Measurements from ENCODE around the gene TWIST2.

DNA sequence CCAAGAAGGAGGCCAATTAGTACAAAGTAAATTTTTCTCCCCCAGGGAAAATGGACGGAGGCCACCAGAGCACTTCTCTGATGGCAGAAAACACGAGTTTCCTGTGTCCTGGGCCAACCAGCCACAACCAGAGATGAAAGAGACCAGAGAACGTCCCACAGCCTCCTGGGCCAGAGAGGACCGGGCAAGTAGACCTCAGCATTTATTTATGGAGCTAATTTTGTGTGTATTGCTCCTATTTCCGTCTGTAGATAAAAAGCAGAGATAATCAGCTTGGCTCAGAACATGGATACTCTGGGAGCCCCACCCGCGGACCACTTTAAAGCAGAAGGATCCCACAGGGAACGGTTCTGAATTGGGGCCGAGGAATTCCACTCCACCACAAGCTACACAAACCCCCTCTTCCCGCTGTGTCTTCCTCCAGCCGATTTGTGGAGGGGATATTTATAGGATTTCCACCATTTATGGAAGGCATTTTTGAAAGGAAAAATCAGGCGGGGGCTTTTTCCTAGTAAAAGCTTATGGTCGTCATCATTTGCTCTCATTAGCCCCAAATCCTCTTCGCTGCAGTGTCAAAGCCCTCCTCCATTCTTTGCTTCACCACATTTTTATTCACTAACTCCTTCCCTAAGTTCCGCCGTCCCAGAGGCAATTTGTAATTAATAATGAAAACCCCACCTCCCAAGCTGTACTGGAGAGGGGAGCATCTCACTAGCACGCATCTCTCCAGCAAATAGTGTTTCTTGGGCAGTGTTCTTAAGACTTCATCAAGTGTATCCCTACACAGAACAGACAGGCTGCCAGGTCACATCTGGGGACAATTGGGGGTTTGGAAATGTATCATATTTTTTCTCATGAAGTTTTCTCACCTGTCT lies 43.7 kb upstream of the TWIST2 start:
- TF ChIP-seq, protein P1, sequence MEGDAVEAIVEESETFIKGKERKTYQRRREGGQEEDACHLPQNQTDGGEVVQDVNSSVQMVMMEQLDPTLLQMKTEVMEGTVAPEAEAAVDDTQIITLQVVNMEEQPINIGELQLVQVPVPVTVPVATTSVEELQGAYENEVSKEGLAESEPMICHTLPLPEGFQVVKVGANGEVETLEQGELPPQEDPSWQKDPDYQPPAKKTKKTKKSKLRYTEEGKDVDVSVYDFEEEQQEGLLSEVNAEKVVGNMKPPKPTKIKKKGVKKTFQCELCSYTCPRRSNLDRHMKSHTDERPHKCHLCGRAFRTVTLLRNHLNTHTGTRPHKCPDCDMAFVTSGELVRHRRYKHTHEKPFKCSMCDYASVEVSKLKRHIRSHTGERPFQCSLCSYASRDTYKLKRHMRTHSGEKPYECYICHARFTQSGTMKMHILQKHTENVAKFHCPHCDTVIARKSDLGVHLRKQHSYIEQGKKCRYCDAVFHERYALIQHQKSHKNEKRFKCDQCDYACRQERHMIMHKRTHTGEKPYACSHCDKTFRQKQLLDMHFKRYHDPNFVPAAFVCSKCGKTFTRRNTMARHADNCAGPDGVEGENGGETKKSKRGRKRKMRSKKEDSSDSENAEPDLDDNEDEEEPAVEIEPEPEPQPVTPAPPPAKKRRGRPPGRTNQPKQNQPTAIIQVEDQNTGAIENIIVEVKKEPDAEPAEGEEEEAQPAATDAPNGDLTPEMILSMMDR (IDR thresholded peaks at IDR 0.05): no peak
- TF ChIP-seq POLR2A (IDR thresholded peaks at IDR 0.05) (no peak), POLR2AphosphoS5 (IDR thresholded peaks at IDR 0.05) (no peak), EP300 (IDR thresholded peaks at IDR 0.05) (no peak)
